Activated CD4-positive, alpha-beta T cell treated with anti-CD3 and anti-CD28 coated beads for 48 hours (primary cell): Measurements from ENCODE around the gene IAH1.
"Not testable (repeated sequence)": the region's sequence is repeated elsewhere in the genome, so short reads cannot be mapped to it uniquely, and the experiment has no call there.

ENCODE experiments used
- DNase-seq: peaks from one replicate; pipeline ENCODE4 v3.0.0-alpha.2; 2020

Gene IAH1

GRCh38 chr2:9473985-9474360 is 378 bp upstream of the IAH1 start:
- DNase-seq = peak; percentile 79

GRCh38 chr2:9477914-9478313 is 3.6 kb downstream of the IAH1 start:
- DNase-seq = no peak

- no peak for DNase-seq
These were observed 4.2 kb downstream of the IAH1 start for GRCh38 chr2:9478526-9478925.

DNA sequence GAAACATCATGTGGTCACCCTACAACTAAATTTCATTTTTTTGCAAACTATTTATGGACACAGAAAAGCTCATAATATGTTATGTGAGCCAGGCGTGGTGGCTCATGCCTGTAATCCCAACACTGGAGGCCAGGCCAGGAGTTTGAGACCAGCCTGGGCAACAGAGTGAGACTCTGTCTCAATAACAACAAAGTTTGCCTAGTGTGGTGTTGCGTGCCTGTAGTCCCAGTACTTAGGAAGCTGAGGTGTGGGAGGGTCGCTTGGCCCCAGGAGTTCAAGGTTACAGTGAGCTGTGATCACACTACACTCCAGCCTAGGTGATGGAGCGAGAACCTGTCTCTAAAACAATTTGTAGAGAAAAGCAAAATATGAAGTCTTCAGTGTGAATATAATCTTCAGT is 5.8 kb downstream of the IAH1 start:
- DNase-seq = no peak

DNA sequence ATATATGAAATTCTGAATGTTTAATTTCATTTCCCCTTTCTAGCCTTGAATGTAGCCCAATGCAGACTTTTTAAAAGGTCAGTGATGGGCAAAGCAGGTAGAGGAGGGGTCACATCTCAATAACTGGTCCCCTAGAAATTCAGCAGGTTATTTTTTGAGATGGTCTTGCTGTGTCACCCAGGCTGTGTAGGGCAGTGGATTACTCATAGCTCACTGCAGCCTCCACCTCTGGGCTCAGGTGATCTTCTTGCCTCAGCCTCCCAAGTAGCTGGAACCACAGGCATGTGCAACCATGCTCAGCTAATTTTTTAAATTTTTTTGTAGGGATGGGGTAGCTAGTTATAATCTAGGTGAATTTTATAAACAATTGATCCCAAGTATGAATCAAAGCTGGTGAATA is 8.8 kb downstream of the IAH1 start:
- DNase-seq = no peak

DNA sequence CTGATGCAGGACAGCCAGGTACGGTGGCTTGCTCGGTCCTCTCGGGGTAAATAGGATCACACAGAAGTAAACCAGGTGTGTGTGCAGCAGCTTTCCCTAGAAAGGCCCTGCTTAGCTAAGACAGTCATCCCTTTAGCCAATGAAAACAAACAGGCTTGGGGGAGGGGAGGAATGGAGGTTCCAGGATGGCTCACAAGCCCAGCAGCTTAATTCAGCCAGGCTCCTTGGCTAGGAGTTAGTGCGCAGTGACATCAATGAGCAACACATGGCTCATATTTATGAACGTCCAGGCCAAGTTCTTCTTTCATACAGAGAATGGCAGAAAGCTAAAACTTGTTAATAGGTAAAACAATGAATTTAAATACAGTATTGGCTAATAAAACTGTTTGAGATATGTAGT is 10.2 kb downstream of the IAH1 start:
- no peak for DNase-seq

- DNase-seq = no peak
These were observed 14.5 kb downstream of the IAH1 start for GRCh38 chr2:9488583-9489547.

- DNase-seq = no peak
These were observed 16.4 kb downstream of the IAH1 start for GRCh38 chr2:9490789-9491188.

GRCh38 chr2:9492927-9493326 is 18.6 kb downstream of the IAH1 start:
- DNase-seq = no peak

- DNase-seq = no peak
These were observed 19.1 kb downstream of the IAH1 start for GRCh38 chr2:9493478-9493877.

DNA sequence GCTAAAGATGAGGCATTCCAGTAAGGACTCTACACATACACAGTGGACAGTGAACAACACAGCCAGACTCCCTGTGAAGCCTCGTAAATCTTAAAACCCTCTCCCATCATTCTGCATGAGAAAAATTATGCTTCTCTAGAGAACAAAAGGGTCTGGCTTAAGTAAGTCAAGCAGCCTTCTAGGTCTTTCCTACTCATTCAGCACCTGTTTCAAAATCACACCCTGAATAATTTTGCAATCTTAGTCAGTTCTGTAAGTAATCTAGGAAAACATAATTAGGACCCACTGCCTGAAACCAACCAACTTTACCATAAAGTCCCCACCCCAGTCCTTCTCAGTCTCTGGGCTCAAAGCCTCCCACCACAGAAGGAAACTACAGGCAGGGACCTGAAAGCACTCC is 19.7 kb downstream of the IAH1 start:
- no peak for DNase-seq

- peak; percentile 20 for DNase-seq
These were observed 22.7 kb downstream of the IAH1 start for GRCh38 chr2:9497017-9497416.

DNA sequence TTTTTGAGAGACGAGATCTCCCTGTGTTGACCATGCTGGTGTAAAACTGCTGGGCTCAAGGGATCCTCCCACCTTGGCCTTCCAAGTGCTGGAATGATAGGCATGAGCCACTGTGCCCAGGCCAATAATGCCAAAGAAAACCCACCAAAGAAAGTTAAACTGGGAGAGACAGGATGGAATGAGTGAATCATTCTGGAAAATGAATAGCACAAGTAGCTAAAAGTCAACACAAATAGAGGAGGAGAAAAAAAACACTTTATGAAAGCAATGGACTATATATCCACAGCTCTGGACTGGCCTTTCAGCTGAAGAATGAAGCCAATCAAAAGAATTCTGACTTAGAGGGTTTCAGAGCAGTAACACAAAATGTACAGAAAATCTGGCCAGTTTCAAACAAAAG is 23.9 kb downstream of the IAH1 start:
- DNase-seq = no peak

- no peak for DNase-seq
These were observed 34.6 kb downstream of the IAH1 start for GRCh38 chr2:9508931-9509330.

DNA sequence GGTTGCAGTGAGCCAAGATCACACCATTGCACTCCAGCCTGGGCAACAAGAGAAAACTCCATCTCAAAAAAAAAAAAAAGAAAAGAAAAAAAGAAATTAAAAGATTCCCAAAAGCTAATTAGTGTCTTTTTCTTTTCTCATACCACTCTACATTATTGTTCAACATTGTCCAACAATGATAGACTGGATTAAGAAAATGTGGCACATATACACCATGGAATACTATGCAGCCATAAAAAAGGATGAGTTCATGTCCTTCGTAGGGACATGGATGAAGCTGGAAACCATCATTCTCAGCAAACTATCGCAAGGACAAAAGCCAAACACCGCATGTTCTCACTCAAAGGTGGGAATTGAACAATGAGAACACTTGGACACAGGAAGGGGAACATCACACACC is 39.6 kb downstream of the IAH1 start:
- not testable (repeated sequence) for DNase-seq

GRCh38 chr2:9517118-9517782 is 42.9 kb downstream of the IAH1 start:
- no peak for DNase-seq

GRCh38 chr2:9518163-9518562 is 43.8 kb downstream of the IAH1 start:
- DNase-seq = no peak

GRCh38 chr2:9518780-9519179 is 44.4 kb downstream of the IAH1 start:
- DNase-seq = no peak

DNA sequence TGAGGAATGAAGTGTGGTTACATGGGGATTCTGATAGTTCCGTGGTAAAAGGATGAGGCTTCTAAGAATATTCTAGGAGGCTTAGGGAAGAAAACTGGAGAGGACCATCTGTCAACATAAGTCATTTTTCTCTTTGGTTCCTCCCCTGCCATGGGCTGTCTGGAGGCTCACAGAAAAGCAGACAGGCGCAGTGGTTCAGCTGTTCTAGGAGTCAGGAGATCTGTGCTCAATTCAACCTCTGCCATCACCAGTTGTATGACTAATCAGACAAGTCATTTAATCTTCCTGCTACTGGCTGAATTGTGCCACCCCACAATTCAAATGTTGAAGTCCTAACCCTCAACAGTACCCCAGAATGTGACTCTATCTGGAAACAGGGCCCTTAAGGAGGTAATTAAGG is 44.9 kb downstream of the IAH1 start:
- DNase-seq = no peak

DNA sequence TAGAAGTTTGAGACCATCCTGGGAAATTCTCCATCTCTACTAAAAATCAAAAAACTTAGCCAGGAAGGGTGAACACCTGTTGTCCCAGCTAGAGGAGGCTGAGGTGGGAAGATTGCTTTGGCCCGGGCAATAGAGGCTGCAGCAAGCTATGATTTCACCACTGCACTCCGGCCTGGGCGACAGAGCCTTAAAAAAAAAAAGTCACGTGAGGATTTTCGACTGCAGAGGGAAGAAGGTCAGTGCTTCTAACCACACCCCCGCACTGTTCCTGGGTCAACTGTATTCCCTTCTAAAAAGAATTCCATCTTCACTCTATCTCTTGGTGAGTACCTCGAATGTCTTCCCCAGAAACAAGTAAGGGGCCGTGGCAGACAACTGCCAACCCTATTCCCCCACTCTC is 49.9 kb downstream of the IAH1 start:
- DNase-seq = no peak

- DNase-seq = no peak
These were observed 50.9 kb downstream of the IAH1 start for GRCh38 chr2:9525266-9525665.

- DNase-seq = no peak
These were observed 53.8 kb downstream of the IAH1 start for GRCh38 chr2:9527995-9528787.

GRCh38 chr2:9532421-9532820 is 58.1 kb downstream of the IAH1 start:
- no peak for DNase-seq

DNA sequence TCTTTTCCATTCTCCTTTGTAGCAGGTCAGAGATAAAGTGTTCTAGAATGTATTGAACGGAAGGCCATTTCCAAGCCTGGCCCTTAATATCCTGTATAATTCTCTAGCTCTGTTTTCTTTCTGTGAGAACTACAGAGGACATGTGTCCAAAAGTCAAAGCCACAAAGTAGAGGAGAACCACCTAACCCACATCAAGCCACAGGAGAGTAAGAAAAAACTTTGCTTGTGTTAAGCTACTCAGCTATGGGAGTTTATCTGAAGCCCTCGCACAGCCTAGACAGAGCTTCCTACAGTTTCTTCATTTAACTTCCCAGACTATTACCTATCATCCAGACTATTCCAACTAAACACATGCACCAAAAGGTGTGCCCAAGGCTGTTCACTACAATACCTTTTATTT is 59.3 kb downstream of the IAH1 start:
- DNase-seq = no peak
